Fibroblast of lung (primary cell): ENCODE measurements around the gene RAB37.

Source experiments
- CTCF ChIP-seq, 2 donors: IDR thresholded peaks in 1 of 2; conservative IDR thresholded peaks in 1 of 2; 1 replicate in 1 of 2; 2 replicates in 1 of 2; pipeline ENCODE4 v1.5.1; 2011 to 2012; ENCODE audit warnings: low read length in 2 of 2, control low read depth in 1 of 2, inconsistent platforms in 1 of 2, low read depth in 1 of 2, mild to moderate bottlenecking in 1 of 2
- EZH2 ChIP-seq: IDR thresholded peaks from 2 replicates; pipeline ENCODE4 v1.5.1; 2012; ENCODE audit warnings: low read length, control low read depth, mild to moderate bottlenecking; ENCODE audit errors: missing control alignments

- no peak for TF ChIP-seq CTCF (conservative IDR thresholded peaks at IDR 0.05 in 1 of 2, IDR thresholded peaks at IDR 0.05 in 1 of 2; ENCODE audit: low read depth in 1 of 2, low read length in 2 of 2)
- no peak for TF ChIP-seq EZH2
These were observed 20.4 kb downstream of the RAB37 start for GRCh38 chr17:74757502-74757901.
